H9 (cell line): ENCODE results near the gene SCN1A. TPM values are rescaled to one million over a fixed set of nuclear protein-coding genes. Genes with fewer than 3 reads are reported as not detected.

ENCODE experiments used
- DNase-seq: peaks from one replicate; pipeline ENCODE4 v3.0.0-alpha.2; 2017
- H2AFZ ChIP-seq: one replicate; pipeline ENCODE4 v1.6.1; 2013; ENCODE audit warnings: mild to moderate bottlenecking, low read length, control low read depth, moderate library complexity
- H2AK5ac ChIP-seq: 2 replicates; pipeline ENCODE4 v1.6.1; 2013; ENCODE audit warnings: low read length, control low read depth, mixed read lengths; ENCODE audit not compliant: insufficient read length
- H2BK120ac ChIP-seq: one replicate; pipeline ENCODE4 v1.6.1; 2013; ENCODE audit warnings: low read depth, mild to moderate bottlenecking, low read length, control low read depth, inconsistent platforms; ENCODE audit not compliant: poor library complexity, severe bottlenecking
- H2BK12ac ChIP-seq: 2 replicates; pipeline ENCODE4 v1.6.1; 2013; ENCODE audit warnings: low read length, control low read depth, mixed read lengths, low read depth; ENCODE audit not compliant: insufficient read length
- H2BK15ac ChIP-seq: 2 replicates; pipeline ENCODE4 v1.6.1; 2013; ENCODE audit warnings: low read depth, low read length, control low read depth
- H2BK20ac ChIP-seq: one replicate; pipeline ENCODE4 v1.6.1; 2013; ENCODE audit warnings: low read depth, mild to moderate bottlenecking, low read length, control low read depth, inconsistent platforms; ENCODE audit not compliant: poor library complexity, severe bottlenecking
- H2BK5ac ChIP-seq: 2 replicates; pipeline ENCODE4 v1.6.1; 2013; ENCODE audit warnings: low read length, control low read depth, mixed read lengths; ENCODE audit not compliant: insufficient read length
- H3K14ac ChIP-seq: 2 replicates; pipeline ENCODE4 v1.6.1; 2013; ENCODE audit warnings: low read length, control low read depth; ENCODE audit not compliant: insufficient read depth
- H3K18ac ChIP-seq: 2 replicates; pipeline ENCODE4 v1.6.1; 2013; ENCODE audit warnings: low read depth, mild to moderate bottlenecking, mixed read lengths, low read length, control low read depth; ENCODE audit not compliant: insufficient read length
- H3K23ac ChIP-seq: 2 replicates; pipeline ENCODE4 v1.6.1; 2013; ENCODE audit warnings: low read length, control low read depth, mixed read lengths, low read depth; ENCODE audit not compliant: insufficient read length
- H3K23me2 ChIP-seq: 2 replicates; pipeline ENCODE4 v1.6.1; 2013; ENCODE audit warnings: low read depth, mild to moderate bottlenecking, mixed read lengths, low read length, control low read depth; ENCODE audit not compliant: insufficient read length, poor library complexity, severe bottlenecking
- H3K27ac ChIP-seq: 2 replicates; pipeline ENCODE4 v1.5.1; 2013; ENCODE audit warnings: low read length, control low read depth, mixed read lengths, low read depth; ENCODE audit not compliant: insufficient read length
- H3K27me3 ChIP-seq: 2 replicates; pipeline ENCODE4 v1.6.1; 2013; ENCODE audit warnings: low read length, control low read depth, inconsistent platforms; ENCODE audit not compliant: insufficient read depth
- H3K4ac ChIP-seq: 2 replicates; pipeline ENCODE4 v1.6.1; 2013; ENCODE audit warnings: low read depth, mild to moderate bottlenecking, control low read depth, inconsistent platforms, low read length, moderate library complexity
- H3K4me1 ChIP-seq: 2 replicates; pipeline ENCODE4 v1.6.1; 2013; ENCODE audit warnings: low read length, control low read depth, inconsistent platforms; ENCODE audit not compliant: insufficient read depth
- H3K4me2 ChIP-seq: 2 replicates; pipeline ENCODE4 v1.6.1; 2013; ENCODE audit warnings: low read length, control low read depth, mixed read lengths; ENCODE audit not compliant: insufficient read length, insufficient read depth
- H3K56ac ChIP-seq: 2 replicates; pipeline ENCODE4 v1.6.1; 2013; ENCODE audit warnings: low read depth, mild to moderate bottlenecking, mixed read lengths, low read length, control low read depth; ENCODE audit not compliant: insufficient read length
- H3K79me1 ChIP-seq: 2 replicates; pipeline ENCODE4 v1.6.1; 2013; ENCODE audit warnings: low read depth, mild to moderate bottlenecking, moderate library complexity, low read length, control low read depth, inconsistent platforms; ENCODE audit not compliant: insufficient read depth, poor library complexity, severe bottlenecking
- H3K79me2 ChIP-seq: 2 replicates; pipeline ENCODE4 v1.6.1; 2013; ENCODE audit warnings: low read length, control low read depth, inconsistent platforms; ENCODE audit not compliant: insufficient read depth
- H3K9ac ChIP-seq: 2 replicates; pipeline ENCODE4 v1.6.1; 2013; ENCODE audit warnings: low read length, control low read depth, mixed read lengths; ENCODE audit not compliant: insufficient read length; ENCODE audit errors: extremely low read depth
- H3K9me3 ChIP-seq: one replicate; pipeline ENCODE4 v1.6.1; 2013; ENCODE audit warnings: low read depth, low read length, inconsistent platforms; ENCODE audit not compliant: control insufficient read depth
- H3T11ph ChIP-seq: one replicate; pipeline ENCODE4 v1.6.1; 2013; ENCODE audit warnings: mild to moderate bottlenecking, low read length, control low read depth, inconsistent platforms
- H4K20me1 ChIP-seq: one replicate; pipeline ENCODE4 v1.6.1; 2013; ENCODE audit not compliant: control insufficient read depth, insufficient read length, insufficient read depth
- H4K5ac ChIP-seq: 2 replicates; pipeline ENCODE4 v1.6.1; 2013; ENCODE audit warnings: low read depth, mild to moderate bottlenecking, mixed read lengths, low read length, control low read depth; ENCODE audit not compliant: insufficient read length
- H4K8ac ChIP-seq: replicated peaks from 2 replicates; pipeline ENCODE4 v1.6.1; 2013; ENCODE audit warnings: low read length, control low read depth, mixed read lengths, low read depth; ENCODE audit not compliant: insufficient read length
- H4K91ac ChIP-seq: 2 replicates; pipeline ENCODE4 v1.6.1; 2013; ENCODE audit warnings: low read depth, mild to moderate bottlenecking, moderate library complexity, mixed read lengths, low read length, control low read depth; ENCODE audit not compliant: insufficient read length
- H3K27ac Mint-ChIP-seq, 3 experiments: 2 replicates in 2 of 3; 3 replicates in 1 of 3; pipeline ENCODE4 v1.8.0; 2020 to 2021; ENCODE audit warnings: mixed read lengths in 3 of 3, mild to moderate bottlenecking in 1 of 3, moderate library complexity in 1 of 3
- H3K27me3 Mint-ChIP-seq: 2 replicates; pipeline ENCODE4 v1.8.0; 2021; ENCODE audit warnings: low read depth, mild to moderate bottlenecking, moderate library complexity, mixed read lengths
- H3K36me3 Mint-ChIP-seq, 3 experiments: 2 replicates in 2 of 3; 3 replicates in 1 of 3; pipeline ENCODE4 v1.8.0; 2020 to 2021; ENCODE audit warnings: low read depth in 3 of 3, mixed read lengths in 3 of 3; ENCODE audit not compliant: insufficient read depth in 1 of 3
- H3K4me1 Mint-ChIP-seq, 2 experiments: 2 replicates each; pipeline ENCODE4 v1.8.0; 2020; ENCODE audit warnings: mixed read lengths in 2 of 2
- H3K4me3 Mint-ChIP-seq, 2 experiments: 2 replicates in 1 of 2; 3 replicates in 1 of 2; pipeline ENCODE4 v1.8.0; 2020 to 2021; ENCODE audit warnings: mild to moderate bottlenecking in 2 of 2, mixed read lengths in 2 of 2, moderate library complexity in 1 of 2
- H3K9me3 Mint-ChIP-seq, 2 experiments: 2 replicates in 1 of 2; 3 replicates in 1 of 2; pipeline ENCODE4 v1.8.0; 2020; ENCODE audit warnings: mild to moderate bottlenecking in 2 of 2, mixed read lengths in 2 of 2, moderate library complexity in 1 of 2
- CTCF ChIP-seq: fragments of 200-600 bp; sonication (generic); conservative IDR thresholded peaks from 3 replicates; pipeline ENCODE4 v1.8.0; 2021; ENCODE audit warnings: antibody characterized with exemption, mild to moderate bottlenecking
- WGBS: extraction: QIAGEN DNeasy Blood & Tissue Kit; methylation state at CpG from one replicate; pipeline ENCODE4 v1.1.7; 2013; ENCODE audit warnings: missing lambda C conversion rate, low lambda C conversion rate, mixed read lengths; ENCODE audit not compliant: insufficient read length; ENCODE audit errors: extremely low coverage; 5-methylcytosine and 5-hydroxymethylcytosine counted together
- total RNA-seq: library from RNA; stranded (reverse); gene quantifications from 2 replicates; pipeline ENCODE4 v1.2.1, GENCODE V29; 2021

The SCN1A gene
- total RNA-seq, 1 experiment from 2014 or later = 0.13 TPM

- no peak for DNase-seq
- Histone ChIP-seq H3K27me3 (no peaks in the 10 kb centered on the region), H3K9ac (no peak overlapping the region), H2BK5ac (no peak overlapping the region), H3K79me1 (no peaks in the 10 kb centered on the region), H2BK120ac (no peak overlapping the region), H2BK12ac (no peak overlapping the region), H4K5ac (no peak overlapping the region), H3K4me2 (no peak overlapping the region), H2AFZ (no peak overlapping the region), H3K18ac (no peak overlapping the region), H2BK15ac (no peak overlapping the region), H3K23me2 (no peaks in the 10 kb centered on the region), H3K27ac (no peak overlapping the region), H3K14ac (no peak overlapping the region), H3K79me2 (no peaks in the 10 kb centered on the region), H3K4ac (no peak overlapping the region), H4K8ac (no peak overlapping the region), H3T11ph (no peak overlapping the region), H3K56ac (no peak overlapping the region), H3K9me3 (no peaks in the 10 kb centered on the region), H3K23ac (no peak overlapping the region), H4K91ac (no peak overlapping the region), H3K4me1 (no peaks in the 10 kb centered on the region), H2AK5ac (no peak overlapping the region), H4K20me1 (no peaks in the 10 kb centered on the region), H2BK20ac (no peak overlapping the region)
- peaks cover 3 to 6% of the 10 kb centered on the region in 2 experiments; a peak in 3 of 4 replicates for H3K4me1 Mint-ChIP-seq
- peak overlapping the region in 1 of 3 experiments; percentile 67; a peak in 3 of 7 replicates for H3K27ac Mint-ChIP-seq
- no peak for TF ChIP-seq CTCF
- WGBS = no CpG with 5 or more reads among the region's 2 CpGs
- no peaks in the 10 kb centered on the region for H3K9me3 Mint-ChIP-seq
- H3K4me3 Mint-ChIP-seq = no peak overlapping the region
- H3K36me3 Mint-ChIP-seq = no peaks in the 10 kb centered on the region
- H3K27me3 Mint-ChIP-seq = no peaks in the 10 kb centered on the region
Observed at GRCh38 chr2:166000401-166000800, 127.4 kb downstream of the SCN1A start.
